Thoracic aorta (tissue), 2 donors: Measurements from ENCODE around the gene ANKRD23. TPM values are rescaled to one million over a fixed set of nuclear protein-coding genes. Genes with fewer than 3 reads are reported as not detected.

Source experiments
- ATAC-seq: fragments of 150-250 bp; one replicate; pipeline ENCODE4 v1.8.0; 2017; ENCODE audit warnings: low read depth; ENCODE audit not compliant: insufficient number of reproducible peaks, low FRiP score
- DNase-seq: peaks from one replicate; pipeline ENCODE4 v3.0.0-alpha.2; 2020; ENCODE audit warnings: low spot score
- H3K27ac ChIP-seq, 2 donors: fragments of 200-600 bp; sonication (generic); 1 replicate in 1 of 2; 2 replicates in 1 of 2; pipeline ENCODE4 v1.5.1; 2016; ENCODE audit warnings: mild to moderate bottlenecking in 2 of 2, moderate library complexity in 2 of 2
- H3K27me3 ChIP-seq: fragments of 200-600 bp; sonication (generic); replicated peaks from 2 replicates; pipeline ENCODE4 v1.6.0; 2016; ENCODE audit warnings: mild to moderate bottlenecking; ENCODE audit not compliant: insufficient read depth
- H3K36me3 ChIP-seq: fragments of 200-600 bp; sonication (generic); one replicate; pipeline ENCODE4 v1.5.1; 2016
- H3K4me1 ChIP-seq, 2 donors: fragments of 200-600 bp; sonication (generic); 1 replicate in 1 of 2; 2 replicates in 1 of 2; pipeline versions ENCODE4 v1.5.1 to v1.6.0; 2016; ENCODE audit warnings: low read depth in 2 of 2, mild to moderate bottlenecking in 1 of 2; ENCODE audit not compliant: control insufficient read depth in 1 of 2
- H3K4me3 ChIP-seq: fragments of 200-600 bp; sonication (generic); 2 replicates; pipeline ENCODE4 v1.5.1; 2016; ENCODE audit warnings: mild to moderate bottlenecking
- H3K9me3 ChIP-seq: fragments of 200-600 bp; sonication (generic); 2 replicates; pipeline ENCODE4 v1.5.1; 2016
- CTCF ChIP-seq: fragments of 200-600 bp; sonication (generic); IDR thresholded peaks from one replicate; pipeline ENCODE4 v1.5.1; 2019; ENCODE audit warnings: antibody characterized with exemption
- total RNA-seq, 2 donors: library from RNA; depleted of rRNA; stranded (reverse); fragments of >200 nt; gene quantifications; one replicate each; pipeline versions ENCODE4 v1.1.0 to v1.2.3, GENCODE V29; 2016

The ANKRD23 gene
- total RNA-seq, 2 donors from 2014 or later: 6.0 to 8.4 TPM

DNA sequence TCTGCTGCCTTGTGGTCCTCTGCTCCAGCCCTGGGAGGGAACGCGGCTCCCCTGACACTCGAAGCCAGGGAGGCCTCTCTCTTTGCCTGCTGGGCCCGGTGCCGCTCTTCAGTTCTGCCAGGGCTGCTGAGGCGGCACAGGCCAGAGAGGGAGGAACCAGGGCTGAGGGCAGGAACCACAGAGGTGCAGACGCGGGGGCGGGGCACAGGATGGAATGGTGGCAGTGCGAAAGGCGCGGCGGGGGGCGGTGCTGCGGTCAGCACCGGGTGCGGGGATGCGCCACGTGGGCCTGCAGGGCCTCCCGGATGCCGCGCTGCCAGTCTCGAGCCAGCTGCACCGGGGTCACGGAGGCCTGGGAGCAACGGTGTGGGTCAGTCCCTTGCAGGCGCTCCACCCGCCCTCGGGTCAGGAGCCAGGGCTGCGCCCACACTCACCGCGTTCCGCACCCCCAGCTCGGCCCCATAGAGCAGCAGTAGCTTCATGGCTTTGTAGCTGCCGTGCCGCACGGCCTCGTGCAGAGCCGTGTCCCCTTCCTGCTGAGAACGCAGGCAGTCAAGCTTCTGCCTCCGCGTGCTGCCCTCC is 4.4 kb downstream of the ANKRD23 start:
- no peaks in the 10 kb centered on the region for H3K27me3 ChIP-seq
- no peak for TF ChIP-seq CTCF
- DNase-seq (no peak), ATAC-seq (no peak)
- H3K4me1 ChIP-seq: peaks cover 0 to 10% of the 10 kb centered on the region in 2 donors
- H3K4me3 ChIP-seq: peak overlapping the region; percentile 40
- no peaks in the 10 kb centered on the region for H3K9me3 ChIP-seq
- H3K36me3 ChIP-seq: peaks cover 12% of the 10 kb centered on the region
- H3K27ac ChIP-seq: no peak overlapping the region

GRCh38 chr2:96838345-96839292 is 5.2 kb downstream of the ANKRD23 start:
- H3K27me3 ChIP-seq: no peaks in the 10 kb centered on the region
- ATAC-seq (no peak), DNase-seq (no peak)
- peak overlapping the region; percentile 40 for H3K4me3 ChIP-seq
- H3K9me3 ChIP-seq: no peaks in the 10 kb centered on the region
- TF ChIP-seq CTCF: no peak
- H3K4me1 ChIP-seq: peaks cover 0 to 10% of the 10 kb centered on the region in 2 donors
- H3K27ac ChIP-seq: no peak overlapping the region
- peaks cover 14% of the 10 kb centered on the region for H3K36me3 ChIP-seq

- Histone ChIP-seq H3K9me3 (no peaks in the 10 kb centered on the region), H3K27me3 (no peaks in the 10 kb centered on the region), H3K4me3 (no peak overlapping the region), H3K27ac (no peak overlapping the region), H3K36me3 (peaks cover 14% of the 10 kb centered on the region), H3K4me1 (peaks cover 0 to 10% of the 10 kb centered on the region in 2 donors)
- no peak for TF ChIP-seq CTCF
- DNase-seq (no peak), ATAC-seq (no peak)
Measured at GRCh38 chr2:96837575-96837974, 6.2 kb downstream of the ANKRD23 start.

GRCh38 chr2:96835830-96836229 is 8.0 kb downstream of the ANKRD23 start:
- Histone ChIP-seq H3K27ac (no peak overlapping the region), H3K9me3 (no peaks in the 10 kb centered on the region), H3K36me3 (peaks cover 19% of the 10 kb centered on the region), H3K4me1 (peaks cover 0 to 10% of the 10 kb centered on the region in 2 donors), H3K4me3 (no peak overlapping the region), H3K27me3 (no peaks in the 10 kb centered on the region)
- no peak for DNase-seq
- no peak for TF ChIP-seq CTCF
- ATAC-seq: no peak

- Histone ChIP-seq H3K27ac (peak overlapping the region in 1 of 2 donors; percentile 29), H3K27me3 (no peaks in the 10 kb centered on the region), H3K9me3 (no peaks in the 10 kb centered on the region), H3K36me3 (peaks cover 37% of the 10 kb centered on the region), H3K4me1 (no peaks in the 10 kb centered on the region), H3K4me3 (no peak overlapping the region)
- DNase-seq (no peak), ATAC-seq (no peak)
- no peak for TF ChIP-seq CTCF
Measured at GRCh38 chr2:96832754-96833507, 10.9 kb downstream of the ANKRD23 start.
